HepG2 (cell line): ENCODE results near the gene EEF1AKMT3. TPM values are rescaled to one million over a fixed set of nuclear protein-coding genes. Genes with fewer than 3 reads are reported as not detected.

Experiments used
- HDAC2 ChIP-seq: sonication (generic); formaldehyde crosslinking; IDR thresholded peaks from 2 replicates; pipeline ENCODE4 v1.4.0; 2020; ENCODE audit warnings: missing genetic modification reagents
- HNRNPLL ChIP-seq: fragments of 200-400 bp; formaldehyde crosslinking; IDR thresholded peaks from 2 replicates; pipeline ENCODE4 v1.6.1; 2017; ENCODE audit warnings: mild to moderate bottlenecking, low read depth, low read length; ENCODE audit not compliant: poor library complexity, severe bottlenecking
- JUND ChIP-seq: sonication (generic); formaldehyde crosslinking; IDR thresholded peaks from 2 replicates; pipeline ENCODE4 v1.8.0; 2022; ENCODE audit warnings: mild to moderate bottlenecking, missing genetic modification reagents
- KDM5A ChIP-seq: fragments of 200-600 bp; sonication (generic); IDR thresholded peaks from 2 replicates; pipeline ENCODE4 v1.7.0; 2018; ENCODE audit warnings: antibody characterized with exemption, mild to moderate bottlenecking, low read length, borderline replicate concordance
- MAFK ChIP-seq, 2 experiments: IDR thresholded peaks in 1 of 2; conservative IDR thresholded peaks in 1 of 2; 2 replicates each; pipeline ENCODE4 v1.6.1; 2011; ENCODE audit warnings: improper control_type of control experiment in 2 of 2, low read length in 2 of 2
- MED1 ChIP-seq: sonication (generic); formaldehyde crosslinking; IDR thresholded peaks from 2 replicates; pipeline ENCODE4 v1.4.0; 2020; ENCODE audit warnings: missing genetic modification reagents
- RARA ChIP-seq: IDR thresholded peaks from 2 replicates; pipeline ENCODE4 v1.6.1; 2016; ENCODE audit warnings: missing genetic modification reagents, missing compliant biosample characterization
- RARG ChIP-seq: sonication (generic); formaldehyde crosslinking; IDR thresholded peaks from 2 replicates; pipeline ENCODE4 v1.4.0; 2020; ENCODE audit warnings: low read depth, mild to moderate bottlenecking, missing genetic modification reagents
- RBAK ChIP-seq: sonication (generic); formaldehyde crosslinking; IDR thresholded peaks from 2 replicates; pipeline ENCODE4 v1.5.1; 2020; ENCODE audit warnings: mild to moderate bottlenecking, missing genetic modification reagents
- SAP130 ChIP-seq: IDR thresholded peaks from 2 replicates; pipeline ENCODE4 v1.6.1; 2016; ENCODE audit warnings: low read depth
- SOX6 ChIP-seq, 2 experiments: fragments of 450-650 bp in 1 of 2; sonication (generic) in 1 of 2; formaldehyde crosslinking in 1 of 2; IDR thresholded peaks; 2 replicates each; pipeline versions ENCODE4 v1.4.0 to v1.6.1; 2017 to 2020; ENCODE audit warnings: antibody characterized with exemption in 1 of 2, mild to moderate bottlenecking in 1 of 2, missing genetic modification reagents in 1 of 2
- SP2 ChIP-seq: sonication (generic); formaldehyde crosslinking; IDR thresholded peaks from 2 replicates; pipeline ENCODE4 v1.5.1; 2020; ENCODE audit warnings: mild to moderate bottlenecking, missing genetic modification reagents
- TBP ChIP-seq: sonication (generic); formaldehyde crosslinking; IDR thresholded peaks from 2 replicates; pipeline ENCODE4 v1.5.0; 2020; ENCODE audit warnings: missing genetic modification reagents
- TSC22D2 ChIP-seq: sonication (generic); formaldehyde crosslinking; IDR thresholded peaks from 2 replicates; pipeline ENCODE4 v1.5.1; 2020; ENCODE audit warnings: missing genetic modification reagents, mild to moderate bottlenecking, borderline replicate concordance
- WIZ ChIP-seq: sonication (generic); formaldehyde crosslinking; IDR thresholded peaks from 2 replicates; pipeline ENCODE4 v1.5.1; 2020; ENCODE audit warnings: mild to moderate bottlenecking, missing genetic modification reagents
- ZFP37 ChIP-seq: sonication (generic); formaldehyde crosslinking; IDR thresholded peaks from 2 replicates; pipeline ENCODE4 v1.4.0; 2020; ENCODE audit warnings: missing genetic modification reagents, borderline replicate concordance
- ZNF234 ChIP-seq: sonication (generic); formaldehyde crosslinking; conservative IDR thresholded peaks from 2 replicates; pipeline ENCODE4 v1.5.1; 2020; ENCODE audit warnings: mild to moderate bottlenecking, missing genetic modification reagents
- ZNF256 ChIP-seq: sonication (generic); formaldehyde crosslinking; conservative IDR thresholded peaks from 2 replicates; pipeline ENCODE4 v1.4.0; 2020; ENCODE audit warnings: missing genetic modification reagents
- ZNF451 ChIP-seq: sonication (generic); formaldehyde crosslinking; IDR thresholded peaks from 2 replicates; pipeline ENCODE4 v1.5.0; 2020; ENCODE audit warnings: mild to moderate bottlenecking, missing genetic modification reagents
- ZNF772 ChIP-seq: sonication (generic); formaldehyde crosslinking; IDR thresholded peaks from 2 replicates; pipeline ENCODE4 v1.5.0; 2020; ENCODE audit warnings: mild to moderate bottlenecking, missing genetic modification reagents
- polyA plus RNA-seq, 8 experiments: library from polyadenylated mRNA; depleted of rRNA in 3 of 8; stranded (reverse) in 7 of 8; unstranded in 1 of 8; fragments of >200 nt; fragmentation: Illumina TruSeq in 4 of 8; extraction: Trizol in 4 of 8; gene quantifications; 2 replicates each; pipeline versions ENCODE4 v1.2.1 to v1.2.3, GENCODE V29; 2011 to 2016; ENCODE audit warnings: low read depth in 4 of 8, missing spikeins in 1 of 8, mixed read lengths in 1 of 8; ENCODE audit not compliant: insufficient read depth in 1 of 8
- total RNA-seq, 5 experiments: library from RNA; depleted of rRNA; stranded (reverse); fragments of >200 nt; fragmentation: Illumina TruSeq; extraction: Trizol; gene quantifications; 2 replicates each; pipeline ENCODE4 v1.2.3, GENCODE V29; 2016; ENCODE audit warnings: low read depth in 1 of 5
- TF ChIP-seq, protein P1 (sequence below): sonication (generic); formaldehyde crosslinking; IDR thresholded peaks from 2 replicates; pipeline ENCODE4 v1.4.0; 2020; ENCODE audit warnings: missing genetic modification reagents
- TF ChIP-seq, protein P2 (sequence below): sonication (generic); formaldehyde crosslinking; IDR thresholded peaks from 2 replicates; pipeline ENCODE4 v1.5.0; 2020; ENCODE audit warnings: mild to moderate bottlenecking, missing genetic modification reagents, borderline replicate concordance
- TF ChIP-seq, protein P3 (sequence below): sonication (generic); formaldehyde crosslinking; IDR thresholded peaks from 2 replicates; pipeline ENCODE4 v1.4.0; 2020; ENCODE audit warnings: missing genetic modification reagents

Gene EEF1AKMT3
- total and polyA plus RNA-seq, 2 of the 13 experiments (the other 11 are each of a cell fraction or from before 2014, with no cell fraction given), result 4.7 to 11.4 TPM

DNA sequence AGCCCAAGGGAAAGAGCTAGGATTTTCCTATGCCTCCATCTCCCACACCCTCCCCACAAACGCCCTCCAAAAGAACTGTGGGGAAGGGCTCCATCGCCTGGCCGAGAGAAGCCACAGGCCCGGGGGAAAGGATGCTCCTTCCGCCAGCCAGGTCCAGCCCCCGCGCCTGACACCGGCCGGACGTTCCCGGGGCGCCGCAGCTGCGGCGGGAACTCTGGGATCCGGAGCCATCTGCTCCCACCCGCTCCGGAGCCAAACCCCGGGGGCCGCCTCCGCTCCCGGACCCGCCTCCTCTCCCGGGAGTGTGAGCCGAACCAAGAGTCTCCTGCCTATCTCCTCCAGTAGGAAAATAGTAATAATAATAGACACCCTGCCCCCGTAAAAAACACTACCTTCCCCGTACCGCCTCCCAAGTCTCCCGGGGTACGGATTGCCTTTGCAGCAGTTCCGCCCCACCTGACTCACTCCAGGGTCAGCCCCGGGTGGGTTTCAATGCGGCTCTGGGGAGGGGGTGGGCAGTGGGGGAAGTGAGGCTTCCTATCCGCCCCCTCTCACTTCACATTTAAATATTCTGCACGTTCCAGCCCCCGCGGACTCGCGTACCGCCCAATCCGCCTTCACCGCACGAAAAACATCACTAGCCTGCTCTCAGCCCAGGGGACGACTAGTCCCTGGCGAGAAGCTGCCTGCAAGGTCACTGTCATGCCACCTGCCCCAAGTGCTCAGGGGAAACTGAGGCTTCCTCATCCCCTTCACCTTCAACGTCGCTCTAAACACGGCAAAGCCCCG, 36.3 kb upstream of the EEF1AKMT3 start (continued):
- TF ChIP-seq SP2 (CRISPR knock-in tag) (no peak), ZNF234 (CRISPR knock-in tag) (no peak), ZFP37 (CRISPR knock-in tag) (no peak), MAFK (conservative IDR thresholded peaks at IDR 0.05 in 1 of 2, IDR thresholded peaks at IDR 0.05 in 1 of 2; ENCODE audit: low read length in 2 of 2) (no peak), ZNF256 (CRISPR knock-in tag) (no peak), KDM5A (no peak), MED1 (CRISPR knock-in tag) (0 out of 2 replicates have a peak, but pooled peaks have one; percentile 16), ZNF772 (CRISPR knock-in tag) (0 out of 2 replicates have a peak, but pooled peaks have one; percentile 39), TSC22D2 (CRISPR knock-in tag) (no peak), JUND (CRISPR knock-in tag) (no peak), TBP (CRISPR knock-in tag) (no peak), HNRNPLL (peak; percentile 68), HDAC2 (CRISPR knock-in tag) (no peak), ZNF451 (CRISPR knock-in tag) (no peak), RARG (no peak), SAP130 (CRISPR knock-in tag) (peak; percentile 48; the same call in 1 of the 2 replicates), WIZ (CRISPR knock-in tag) (no peak), SOX6 (IDR thresholded peaks at IDR 0.05) (no peak), SOX6 (CRISPR knock-in tag; IDR thresholded peaks at IDR 0.05) (no peak), RBAK (CRISPR knock-in tag) (no peak), RARA (CRISPR knock-in tag) (no peak)
- TF ChIP-seq, protein P1, sequence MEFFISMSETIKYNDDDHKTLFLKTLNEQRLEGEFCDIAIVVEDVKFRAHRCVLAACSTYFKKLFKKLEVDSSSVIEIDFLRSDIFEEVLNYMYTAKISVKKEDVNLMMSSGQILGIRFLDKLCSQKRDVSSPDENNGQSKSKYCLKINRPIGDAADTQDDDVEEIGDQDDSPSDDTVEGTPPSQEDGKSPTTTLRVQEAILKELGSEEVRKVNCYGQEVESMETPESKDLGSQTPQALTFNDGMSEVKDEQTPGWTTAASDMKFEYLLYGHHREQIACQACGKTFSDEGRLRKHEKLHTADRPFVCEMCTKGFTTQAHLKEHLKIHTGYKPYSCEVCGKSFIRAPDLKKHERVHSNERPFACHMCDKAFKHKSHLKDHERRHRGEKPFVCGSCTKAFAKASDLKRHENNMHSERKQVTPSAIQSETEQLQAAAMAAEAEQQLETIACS (CRISPR knock-in tag), result no peak
- TF ChIP-seq, protein P2, sequence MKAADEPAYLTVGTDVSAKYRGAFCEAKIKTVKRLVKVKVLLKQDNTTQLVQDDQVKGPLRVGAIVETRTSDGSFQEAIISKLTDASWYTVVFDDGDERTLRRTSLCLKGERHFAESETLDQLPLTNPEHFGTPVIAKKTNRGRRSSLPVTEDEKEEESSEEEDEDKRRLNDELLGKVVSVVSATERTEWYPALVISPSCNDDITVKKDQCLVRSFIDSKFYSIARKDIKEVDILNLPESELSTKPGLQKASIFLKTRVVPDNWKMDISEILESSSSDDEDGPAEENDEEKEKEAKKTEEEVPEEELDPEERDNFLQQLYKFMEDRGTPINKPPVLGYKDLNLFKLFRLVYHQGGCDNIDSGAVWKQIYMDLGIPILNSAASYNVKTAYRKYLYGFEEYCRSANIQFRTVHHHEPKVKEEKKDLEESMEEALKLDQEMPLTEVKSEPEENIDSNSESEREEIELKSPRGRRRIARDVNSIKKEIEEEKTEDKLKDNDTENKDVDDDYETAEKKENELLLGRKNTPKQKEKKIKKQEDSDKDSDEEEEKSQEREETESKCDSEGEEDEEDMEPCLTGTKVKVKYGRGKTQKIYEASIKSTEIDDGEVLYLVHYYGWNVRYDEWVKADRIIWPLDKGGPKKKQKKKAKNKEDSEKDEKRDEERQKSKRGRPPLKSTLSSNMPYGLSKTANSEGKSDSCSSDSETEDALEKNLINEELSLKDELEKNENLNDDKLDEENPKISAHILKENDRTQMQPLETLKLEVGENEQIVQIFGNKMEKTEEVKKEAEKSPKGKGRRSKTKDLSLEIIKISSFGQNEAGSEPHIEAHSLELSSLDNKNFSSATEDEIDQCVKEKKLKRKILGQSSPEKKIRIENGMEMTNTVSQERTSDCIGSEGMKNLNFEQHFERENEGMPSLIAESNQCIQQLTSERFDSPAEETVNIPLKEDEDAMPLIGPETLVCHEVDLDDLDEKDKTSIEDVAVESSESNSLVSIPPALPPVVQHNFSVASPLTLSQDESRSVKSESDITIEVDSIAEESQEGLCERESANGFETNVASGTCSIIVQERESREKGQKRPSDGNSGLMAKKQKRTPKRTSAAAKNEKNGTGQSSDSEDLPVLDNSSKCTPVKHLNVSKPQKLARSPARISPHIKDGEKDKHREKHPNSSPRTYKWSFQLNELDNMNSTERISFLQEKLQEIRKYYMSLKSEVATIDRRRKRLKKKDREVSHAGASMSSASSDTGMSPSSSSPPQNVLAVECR (CRISPR knock-in tag), result no peak
- TF ChIP-seq, protein P3, sequence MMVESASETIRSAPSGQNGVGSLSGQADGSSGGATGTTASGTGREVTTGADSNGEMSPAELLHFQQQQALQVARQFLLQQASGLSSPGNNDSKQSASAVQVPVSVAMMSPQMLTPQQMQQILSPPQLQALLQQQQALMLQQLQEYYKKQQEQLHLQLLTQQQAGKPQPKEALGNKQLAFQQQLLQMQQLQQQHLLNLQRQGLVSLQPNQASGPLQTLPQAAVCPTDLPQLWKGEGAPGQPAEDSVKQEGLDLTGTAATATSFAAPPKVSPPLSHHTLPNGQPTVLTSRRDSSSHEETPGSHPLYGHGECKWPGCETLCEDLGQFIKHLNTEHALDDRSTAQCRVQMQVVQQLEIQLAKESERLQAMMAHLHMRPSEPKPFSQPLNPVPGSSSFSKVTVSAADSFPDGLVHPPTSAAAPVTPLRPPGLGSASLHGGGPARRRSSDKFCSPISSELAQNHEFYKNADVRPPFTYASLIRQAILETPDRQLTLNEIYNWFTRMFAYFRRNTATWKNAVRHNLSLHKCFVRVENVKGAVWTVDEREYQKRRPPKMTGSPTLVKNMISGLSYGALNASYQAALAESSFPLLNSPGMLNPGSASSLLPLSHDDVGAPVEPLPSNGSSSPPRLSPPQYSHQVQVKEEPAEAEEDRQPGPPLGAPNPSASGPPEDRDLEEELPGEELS (CRISPR knock-in tag), result no peak
